Measurements from ENCODE around the gene ADAM8.

DNA sequence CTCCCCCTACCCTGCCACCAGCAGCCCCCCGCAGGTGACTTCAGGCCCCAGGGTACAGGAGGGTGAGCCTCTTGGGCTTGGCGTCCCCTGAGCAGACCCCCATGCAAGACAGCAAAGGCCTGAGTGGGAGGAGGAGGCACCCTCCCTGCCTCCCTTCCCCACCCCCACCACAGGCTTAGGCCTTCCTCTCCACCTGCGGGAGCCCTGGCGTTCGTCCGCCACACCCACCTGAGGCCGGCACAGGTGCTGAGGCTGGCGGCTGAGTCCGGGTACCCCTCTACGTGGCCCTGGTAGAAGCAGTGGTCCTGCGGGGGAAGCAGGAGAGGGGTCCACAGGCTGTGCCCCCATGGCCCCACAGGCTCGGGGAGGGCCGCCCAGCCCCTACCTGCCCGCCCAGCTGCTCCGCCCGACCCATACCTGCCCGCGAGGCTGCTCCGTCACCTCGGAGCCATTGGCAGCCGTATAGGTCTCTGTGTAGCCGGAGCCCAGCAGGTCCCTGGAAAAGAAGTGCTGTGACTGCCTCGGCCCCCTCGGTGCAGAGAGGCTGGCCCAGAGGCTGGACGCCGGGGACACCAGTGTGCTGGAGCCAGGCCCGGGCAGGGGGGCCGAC lies 3.0 kb downstream of the ADAM8 start:
- TF ChIP-seq EP300 (IDR thresholded peaks at IDR 0.05; ENCODE audit: low read depth) (no peak), CTCF (IDR thresholded peaks at IDR 0.05) (no peak), POLR2AphosphoS5 (IDR thresholded peaks at IDR 0.05) (no peak), POLR2A (IDR thresholded peaks at IDR 0.05) (no peak)
